GM12875 (cell line): ENCODE data around the gene TMEM150B.

ENCODE experiments used
- H3K4me3 ChIP-seq: one replicate; pipeline ENCODE4 v1.5.1; 2011; ENCODE audit warnings: low read depth, low read length, control low read depth
- TF ChIP-seq, protein P1 (sequence below): IDR thresholded peaks from 2 replicates; pipeline ENCODE4 v1.5.1; 2011; ENCODE audit warnings: low read depth, mild to moderate bottlenecking, control low read depth, inconsistent platforms, low read length, moderate library complexity, borderline replicate concordance; ENCODE audit not compliant: insufficient read depth

The TMEM150B gene

GRCh38 chr19:55324662-55325061 is 479 bp downstream of the TMEM150B start:
- H3K4me3 ChIP-seq, result no peak overlapping the region
- TF ChIP-seq, protein P1, sequence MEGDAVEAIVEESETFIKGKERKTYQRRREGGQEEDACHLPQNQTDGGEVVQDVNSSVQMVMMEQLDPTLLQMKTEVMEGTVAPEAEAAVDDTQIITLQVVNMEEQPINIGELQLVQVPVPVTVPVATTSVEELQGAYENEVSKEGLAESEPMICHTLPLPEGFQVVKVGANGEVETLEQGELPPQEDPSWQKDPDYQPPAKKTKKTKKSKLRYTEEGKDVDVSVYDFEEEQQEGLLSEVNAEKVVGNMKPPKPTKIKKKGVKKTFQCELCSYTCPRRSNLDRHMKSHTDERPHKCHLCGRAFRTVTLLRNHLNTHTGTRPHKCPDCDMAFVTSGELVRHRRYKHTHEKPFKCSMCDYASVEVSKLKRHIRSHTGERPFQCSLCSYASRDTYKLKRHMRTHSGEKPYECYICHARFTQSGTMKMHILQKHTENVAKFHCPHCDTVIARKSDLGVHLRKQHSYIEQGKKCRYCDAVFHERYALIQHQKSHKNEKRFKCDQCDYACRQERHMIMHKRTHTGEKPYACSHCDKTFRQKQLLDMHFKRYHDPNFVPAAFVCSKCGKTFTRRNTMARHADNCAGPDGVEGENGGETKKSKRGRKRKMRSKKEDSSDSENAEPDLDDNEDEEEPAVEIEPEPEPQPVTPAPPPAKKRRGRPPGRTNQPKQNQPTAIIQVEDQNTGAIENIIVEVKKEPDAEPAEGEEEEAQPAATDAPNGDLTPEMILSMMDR, result no peak

GRCh38 chr19:55322204-55322885 is 2.8 kb downstream of the TMEM150B start:
- TF ChIP-seq, protein P1, result no peak
- no peak overlapping the region for H3K4me3 ChIP-seq

DNA sequence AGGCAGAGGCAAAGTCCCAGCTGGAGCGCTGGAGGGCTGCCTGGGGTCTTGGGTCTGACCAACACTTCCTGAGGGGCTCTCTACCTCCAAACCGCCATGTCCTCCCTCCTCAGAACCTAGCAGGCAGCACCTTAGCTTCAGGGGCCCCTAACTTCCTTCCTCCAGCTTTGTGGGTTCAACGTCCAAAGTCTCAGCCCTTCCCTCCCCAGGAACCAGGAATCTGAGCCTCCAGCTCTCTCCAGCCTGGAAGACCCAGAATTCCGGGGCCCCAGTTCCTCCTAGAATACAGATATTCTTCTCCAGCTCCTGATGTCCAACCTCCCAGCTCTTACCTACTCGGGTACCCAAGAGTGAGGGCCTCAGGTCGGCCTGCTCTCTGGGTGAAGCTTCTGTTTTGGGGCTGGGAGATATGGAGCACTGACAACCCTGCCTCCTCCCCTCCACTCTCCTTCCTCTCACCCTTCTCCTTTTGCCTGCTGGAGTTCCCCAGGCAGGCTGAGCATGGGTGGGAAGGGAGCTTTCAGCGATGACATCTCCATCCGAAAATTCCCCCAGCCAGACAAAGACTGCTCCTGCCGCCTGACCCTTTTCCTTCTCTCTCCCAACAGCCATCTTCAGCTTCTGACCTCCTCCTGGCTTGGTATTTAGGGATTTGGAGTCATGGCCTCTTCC is 3.5 kb downstream of the TMEM150B start:
- TF ChIP-seq, protein P1, result no peak
- H3K4me3 ChIP-seq, result no peak overlapping the region

- TF ChIP-seq, protein P1, result no peak
- H3K4me3 ChIP-seq, result no peak overlapping the region
Measured at GRCh38 chr19:55320844-55321419, 4.2 kb downstream of the TMEM150B start.

- no peak overlapping the region for H3K4me3 ChIP-seq
- TF ChIP-seq, protein P1, result no peak
Measured at GRCh38 chr19:55319785-55320184, 5.4 kb downstream of the TMEM150B start.

DNA sequence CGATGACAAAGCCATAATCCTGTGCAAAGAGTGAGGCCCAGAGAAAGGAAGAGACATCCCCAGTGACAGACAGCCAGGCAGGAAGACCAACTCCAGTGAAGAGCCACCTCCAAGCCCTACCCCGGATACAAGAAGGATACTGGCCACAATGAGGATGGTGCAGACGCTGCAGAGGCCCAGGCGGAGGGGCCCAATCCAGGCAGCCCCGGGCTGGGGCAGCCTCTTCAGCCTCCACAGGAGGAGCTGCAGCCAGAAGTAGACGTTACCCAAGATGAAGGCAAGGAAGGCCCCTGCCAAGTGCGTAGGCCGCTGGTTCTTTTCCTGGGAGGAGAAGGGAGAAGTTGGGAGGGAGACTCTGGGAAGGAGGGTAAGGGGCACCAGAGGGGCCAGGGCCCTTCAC is 8.5 kb downstream of the TMEM150B start:
- TF ChIP-seq, protein P1, result no peak

More for the DNA sequence above, 8.5 kb downstream of the TMEM150B start:
- no peak overlapping the region for H3K4me3 ChIP-seq
